ENCODE results near the gene THOC1. TPM values are rescaled to one million over a fixed set of nuclear protein-coding genes. Genes with fewer than 3 reads are reported as not detected.

Gene THOC1
- total RNA-seq, 4 donors from 2014 or later: 34.1 to 109 (median 42.5) TPM

- Histone ChIP-seq H3K27me3 (no peaks in the 10 kb centered on the region), H3K4me3 (no peak overlapping the region), H3K9me3 (no peaks in the 10 kb centered on the region), H3K36me3 (peaks cover 0 to 26% (median 6%) of the 10 kb centered on the region in 4 donors), H3K27ac (no peak overlapping the region), H3K4me1 (no peaks in the 10 kb centered on the region)
- intact Hi-C loops (cut with DNase I; ENCODE audit: low total_unique reads): no loop called here
- 88 to 93% methylated on average over 5 of the region's 5 CpGs for WGBS, 2 donors (ENCODE audit: low coverage in 1 of 2)
- DNase-seq: no peak
- TF ChIP-seq, protein P1, sequence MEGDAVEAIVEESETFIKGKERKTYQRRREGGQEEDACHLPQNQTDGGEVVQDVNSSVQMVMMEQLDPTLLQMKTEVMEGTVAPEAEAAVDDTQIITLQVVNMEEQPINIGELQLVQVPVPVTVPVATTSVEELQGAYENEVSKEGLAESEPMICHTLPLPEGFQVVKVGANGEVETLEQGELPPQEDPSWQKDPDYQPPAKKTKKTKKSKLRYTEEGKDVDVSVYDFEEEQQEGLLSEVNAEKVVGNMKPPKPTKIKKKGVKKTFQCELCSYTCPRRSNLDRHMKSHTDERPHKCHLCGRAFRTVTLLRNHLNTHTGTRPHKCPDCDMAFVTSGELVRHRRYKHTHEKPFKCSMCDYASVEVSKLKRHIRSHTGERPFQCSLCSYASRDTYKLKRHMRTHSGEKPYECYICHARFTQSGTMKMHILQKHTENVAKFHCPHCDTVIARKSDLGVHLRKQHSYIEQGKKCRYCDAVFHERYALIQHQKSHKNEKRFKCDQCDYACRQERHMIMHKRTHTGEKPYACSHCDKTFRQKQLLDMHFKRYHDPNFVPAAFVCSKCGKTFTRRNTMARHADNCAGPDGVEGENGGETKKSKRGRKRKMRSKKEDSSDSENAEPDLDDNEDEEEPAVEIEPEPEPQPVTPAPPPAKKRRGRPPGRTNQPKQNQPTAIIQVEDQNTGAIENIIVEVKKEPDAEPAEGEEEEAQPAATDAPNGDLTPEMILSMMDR (IDR thresholded peaks at IDR 0.05): no peak
- TF ChIP-seq EP300 (IDR thresholded peaks at IDR 0.05; ENCODE audit: low read depth) (no peak), POLR2AphosphoS5 (IDR thresholded peaks at IDR 0.05) (no peak), POLR2A (IDR thresholded peaks at IDR 0.05) (no peak)
- in situ Hi-C loops (cut with MboI; ENCODE audit: low pct_ligation_motif_present in 1 of 4, low pct_unique_long_range_greater_than_20kb in 1 of 4, low sequenced_read_pairs in 3 of 4): no loop called here
Observed at GRCh38 chr18:172361-172760, 95.5 kb downstream of the THOC1 start.

Other genes with a start within 250 kb of the THOC1 start
- gene TUBB8B, start 218.4 kb downstream of the THOC1 start, total RNA-seq: not detected
- 10 to 100 TPM; 14.6 to 52.7 (median 21.3) TPM for gene USP14, start 109.5 kb downstream of the THOC1 start, total RNA-seq
- 1 to 10 TPM; 1.4 to 7.8 (median 2.8) TPM for gene COLEC12, start 232.7 kb upstream of the THOC1 start, total RNA-seq

All from transverse colon (tissue), 4 donors.